HepG2 (cell line): ENCODE results near the gene GNG7. TPM values are rescaled to one million over a fixed set of nuclear protein-coding genes. Genes with fewer than 3 reads are reported as not detected.

Source experiments
- BRF2 ChIP-seq: sonication (generic); formaldehyde crosslinking; IDR thresholded peaks from 2 replicates; pipeline ENCODE4 v1.8.1; 2022; ENCODE audit warnings: mild to moderate bottlenecking, missing genetic modification reagents
- ELF1 ChIP-seq: sonication (generic); formaldehyde crosslinking; IDR thresholded peaks from 2 replicates; pipeline ENCODE4 v1.4.0; 2020; ENCODE audit warnings: missing genetic modification reagents
- FOXC1 ChIP-seq: sonication (generic); formaldehyde crosslinking; IDR thresholded peaks from 2 replicates; pipeline ENCODE4 v1.8.0; 2022; ENCODE audit warnings: mild to moderate bottlenecking, missing genetic modification reagents, borderline replicate concordance
- HES4 ChIP-seq: sonication (generic); formaldehyde crosslinking; IDR thresholded peaks from 2 replicates; pipeline ENCODE4 v1.9.0; 2021; ENCODE audit warnings: mild to moderate bottlenecking, missing genetic modification reagents, borderline replicate concordance
- JUNB ChIP-seq: sonication (generic); formaldehyde crosslinking; IDR thresholded peaks from 2 replicates; pipeline ENCODE4 v1.8.0; 2022; ENCODE audit warnings: missing genetic modification reagents, mild to moderate bottlenecking, borderline replicate concordance
- LCORL ChIP-seq, 2 experiments: fragments of 450-650 bp in 1 of 2; sonication (generic) in 1 of 2; formaldehyde crosslinking in 1 of 2; IDR thresholded peaks; 2 replicates each; pipeline versions ENCODE4 v1.5.0 to v1.6.1; 2017 to 2020; ENCODE audit warnings: antibody characterized with exemption in 1 of 2, missing genetic modification reagents in 1 of 2
- NPAS2 ChIP-seq: sonication (generic); formaldehyde crosslinking; IDR thresholded peaks from 2 replicates; pipeline ENCODE4 v1.8.0; 2022; ENCODE audit warnings: mild to moderate bottlenecking, missing genetic modification reagents, borderline replicate concordance
- RERE ChIP-seq: IDR thresholded peaks from 2 replicates; pipeline ENCODE4 v1.6.1; 2016; ENCODE audit warnings: low read depth, missing genetic modification reagents, missing compliant biosample characterization
- SOX13 ChIP-seq, 3 experiments: fragments of 450-650 bp in 1 of 3; sonication (generic) in 1 of 3; formaldehyde crosslinking in 1 of 3; IDR thresholded peaks in 2 of 3; conservative IDR thresholded peaks in 1 of 3; 2 replicates each; pipeline versions ENCODE4 v1.5.0 to v1.6.1; 2016 to 2020; ENCODE audit warnings: antibody characterized with exemption in 1 of 3, mild to moderate bottlenecking in 1 of 3, missing compliant biosample characterization in 1 of 3, missing genetic modification reagents in 1 of 3, moderate library complexity in 1 of 3
- TRAFD1 ChIP-seq: sonication (generic); formaldehyde crosslinking; IDR thresholded peaks from 2 replicates; pipeline ENCODE4 v1.5.1; 2020; ENCODE audit warnings: missing genetic modification reagents, mild to moderate bottlenecking, borderline replicate concordance
- ZHX1 ChIP-seq: sonication (generic); formaldehyde crosslinking; IDR thresholded peaks from 2 replicates; pipeline ENCODE4 v1.8.1; 2022; ENCODE audit warnings: low read depth, mild to moderate bottlenecking, missing genetic modification reagents
- polyA plus RNA-seq, 8 experiments: library from polyadenylated mRNA; depleted of rRNA in 3 of 8; stranded (reverse) in 7 of 8; unstranded in 1 of 8; fragments of >200 nt; fragmentation: Illumina TruSeq in 4 of 8; extraction: Trizol in 4 of 8; gene quantifications; 2 replicates each; pipeline versions ENCODE4 v1.2.1 to v1.2.3, GENCODE V29; 2011 to 2016; ENCODE audit warnings: low read depth in 4 of 8, missing spikeins in 1 of 8, mixed read lengths in 1 of 8; ENCODE audit not compliant: insufficient read depth in 1 of 8
- total RNA-seq, 5 experiments: library from RNA; depleted of rRNA; stranded (reverse); fragments of >200 nt; fragmentation: Illumina TruSeq; extraction: Trizol; gene quantifications; 2 replicates each; pipeline ENCODE4 v1.2.3, GENCODE V29; 2016; ENCODE audit warnings: low read depth in 1 of 5

The GNG7 gene
- total and polyA plus RNA-seq, 2 of the 13 experiments (the other 11 are each of a cell fraction or from before 2014, with no cell fraction given) = 1.4 to 3.3 TPM

GRCh38 chr19:2591537-2592291 is 110.8 kb downstream of the GNG7 start (continued):
- no peak for TF ChIP-seq FOXC1 (CRISPR knock-in tag)
- TF ChIP-seq RERE = no peak
- TF ChIP-seq SOX13 (IDR thresholded peaks at IDR 0.05) = no peak
- peak in 1 of 2 experiments; percentile 60; a peak in 1 of 4 replicates for TF ChIP-seq SOX13 (CRISPR knock-in tag; conservative IDR thresholded peaks at IDR 0.05 in 1 of 2, IDR thresholded peaks at IDR 0.05 in 1 of 2)
- TF ChIP-seq NPAS2 (CRISPR knock-in tag) = no peak
- TF ChIP-seq TRAFD1 (CRISPR knock-in tag) = no peak
- no peak for TF ChIP-seq HES4 (CRISPR knock-in tag)
- no peak for TF ChIP-seq BRF2 (CRISPR knock-in tag)
- TF ChIP-seq JUNB = no peak
- TF ChIP-seq LCORL (IDR thresholded peaks at IDR 0.05) = no peak
- TF ChIP-seq LCORL (CRISPR knock-in tag; IDR thresholded peaks at IDR 0.05) = peak; percentile 59; the same call in 1 of the 2 replicates
- TF ChIP-seq ELF1 (CRISPR knock-in tag) = no peak
- no peak for TF ChIP-seq ZHX1 (CRISPR knock-in tag)
